CD4-positive, alpha-beta T cell treated with Interleukin-1 beta for 1 hour (primary cell): ENCODE results near the gene ZNFX1.
A peak's percentile ranks its signal among the peaks of the same experiment; 100 is the strongest.

Source experiments
- DNase-seq, 2 donors: peaks; one replicate each; pipeline ENCODE4 v3.0.0-alpha.2; 2020 to 2022

Gene ZNFX1

DNA sequence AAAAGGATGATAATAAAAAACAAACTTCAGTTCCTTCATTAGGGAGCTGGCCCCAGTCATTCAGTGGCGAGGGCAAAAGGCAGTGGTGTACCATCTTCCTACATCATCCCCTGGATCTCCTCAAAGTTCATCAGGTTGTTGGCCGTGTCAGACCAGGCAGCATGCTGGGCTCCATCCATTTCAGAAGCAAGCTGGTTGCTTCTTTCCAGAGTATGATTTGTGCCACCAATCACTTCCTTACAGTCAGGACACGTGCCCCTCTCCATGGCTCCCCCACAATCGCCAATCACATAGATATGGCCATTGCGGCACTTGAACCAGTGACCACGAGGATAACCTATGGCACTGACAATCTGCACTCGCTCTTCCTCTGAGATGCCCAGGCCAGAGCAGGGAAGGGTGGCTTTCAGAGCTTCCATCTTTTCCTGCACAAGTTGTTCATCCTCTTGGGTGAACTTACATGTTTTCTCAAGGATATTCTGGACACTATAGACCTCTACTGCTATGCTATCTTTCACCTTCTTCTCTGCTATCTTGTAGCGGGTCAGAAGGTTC is 30.6 kb downstream of the ZNFX1 start:
- DNase-seq, result no peak

DNA sequence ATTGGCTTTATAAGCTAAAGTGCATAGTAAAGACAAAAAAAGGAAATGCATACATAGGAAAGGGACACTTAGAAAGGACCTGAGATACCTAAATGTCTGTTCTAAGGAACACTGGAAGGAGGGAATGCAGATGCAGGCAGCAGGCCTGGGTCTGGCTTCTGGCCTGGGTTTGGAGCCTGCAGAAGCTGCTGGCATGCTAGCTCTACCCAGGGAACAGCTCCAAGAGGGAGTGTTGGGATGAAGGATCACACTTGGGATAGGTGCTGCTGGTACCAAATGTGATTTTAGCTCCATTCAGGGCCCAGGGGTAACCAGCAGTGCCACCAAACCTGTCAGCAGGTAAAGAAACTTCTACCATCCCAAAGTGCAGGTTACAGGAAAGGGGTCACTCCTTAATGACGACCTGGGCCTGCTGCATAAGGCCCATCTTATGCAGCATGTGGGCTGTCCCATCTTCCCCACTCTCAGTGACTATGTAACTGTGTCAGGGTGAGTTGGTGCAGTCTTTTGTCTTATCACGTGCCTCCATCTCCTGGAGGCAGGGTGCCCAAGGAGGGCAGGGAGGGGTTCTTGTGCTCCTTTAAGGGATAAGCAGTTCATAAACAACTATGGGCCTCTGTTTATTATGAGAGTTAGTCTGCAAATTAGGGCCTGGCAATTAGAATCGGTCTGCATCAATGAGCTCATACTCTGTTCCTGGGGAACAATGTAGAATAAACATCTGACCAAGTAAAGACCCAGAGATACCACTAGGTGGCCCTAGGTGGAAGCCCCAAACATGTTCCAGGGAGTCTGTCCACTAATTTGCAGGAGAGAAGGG is 31.7 kb downstream of the ZNFX1 start:
- peak; percentile 17 to 49 for DNase-seq

DNA sequence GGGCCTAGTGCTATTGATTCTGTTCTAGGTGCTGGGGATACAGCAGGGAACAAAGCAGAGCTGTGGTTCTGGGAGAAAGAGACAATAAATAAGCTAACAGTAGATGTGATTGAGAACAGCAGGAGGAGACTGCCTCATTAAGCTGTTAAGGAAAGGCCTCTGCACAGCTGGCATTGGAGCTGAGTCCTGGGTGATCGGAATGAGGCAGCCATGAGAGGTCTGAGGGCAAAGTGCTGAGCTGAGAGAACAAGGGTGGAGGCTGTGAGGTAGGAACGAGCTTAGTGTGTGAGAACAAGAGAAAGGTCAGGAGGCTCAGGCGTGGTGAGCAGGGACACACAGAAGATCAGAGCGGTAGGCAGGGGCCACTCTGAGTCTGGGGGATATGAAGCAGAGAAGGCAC is 40.3 kb downstream of the ZNFX1 start:
- no peak for DNase-seq

DNA sequence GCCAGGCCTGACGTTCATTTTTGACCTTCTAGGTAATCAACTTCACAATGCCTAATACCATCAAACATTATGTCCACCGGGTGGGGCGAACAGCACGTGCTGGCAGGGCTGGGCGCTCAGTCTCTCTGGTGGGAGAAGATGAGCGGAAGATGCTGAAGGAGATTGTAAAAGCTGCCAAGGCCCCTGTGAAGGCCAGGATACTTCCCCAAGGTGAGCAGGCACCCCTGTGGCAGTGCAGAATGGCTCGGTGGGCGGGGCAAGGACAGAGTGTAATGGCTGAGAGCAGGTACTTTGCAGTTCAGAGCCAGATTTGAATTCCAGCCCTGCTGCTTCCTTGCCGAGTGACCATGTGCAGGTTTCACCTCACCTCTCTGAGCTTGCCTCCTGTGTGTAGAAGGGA is 41.6 kb downstream of the ZNFX1 start:
- no peak for DNase-seq

DNA sequence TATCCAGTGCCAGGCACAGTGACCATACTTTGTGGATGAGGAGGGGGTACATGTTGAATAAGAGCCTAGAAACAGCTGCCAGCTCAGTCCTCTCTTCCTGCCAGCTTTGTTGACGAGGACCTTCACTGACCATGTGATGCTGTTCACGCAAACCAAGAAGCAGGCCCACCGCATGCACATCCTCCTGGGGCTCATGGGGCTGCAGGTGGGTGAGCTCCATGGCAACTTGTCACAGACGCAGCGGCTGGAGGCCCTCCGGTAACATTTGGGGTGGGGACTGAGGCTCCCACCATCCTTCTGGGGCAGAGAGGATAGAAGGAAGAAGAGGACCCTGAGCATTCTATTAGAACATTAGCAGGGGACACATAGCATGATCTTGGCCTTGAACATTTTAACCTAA is 43.0 kb downstream of the ZNFX1 start:
- no peak for DNase-seq

DNA sequence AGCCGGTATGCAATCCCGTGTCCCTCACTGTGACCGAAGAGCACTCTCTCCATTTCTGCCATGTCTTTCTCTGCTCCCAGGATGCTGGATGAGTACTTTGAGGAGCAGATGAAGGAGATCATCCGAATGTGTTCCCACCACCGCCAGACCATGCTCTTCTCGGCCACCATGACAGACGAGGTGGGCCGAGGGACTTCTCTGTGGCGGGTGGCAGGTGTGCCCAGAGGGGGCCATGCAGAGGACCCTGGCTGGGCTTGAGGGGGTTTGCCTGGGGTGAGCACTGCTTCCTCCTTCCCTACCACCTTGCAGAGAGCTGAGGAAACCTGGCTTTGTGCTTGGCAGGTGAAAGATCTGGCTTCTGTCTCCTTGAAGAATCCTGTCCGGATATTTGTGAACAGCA is 44.6 kb downstream of the ZNFX1 start:
- no peak for DNase-seq

DNA sequence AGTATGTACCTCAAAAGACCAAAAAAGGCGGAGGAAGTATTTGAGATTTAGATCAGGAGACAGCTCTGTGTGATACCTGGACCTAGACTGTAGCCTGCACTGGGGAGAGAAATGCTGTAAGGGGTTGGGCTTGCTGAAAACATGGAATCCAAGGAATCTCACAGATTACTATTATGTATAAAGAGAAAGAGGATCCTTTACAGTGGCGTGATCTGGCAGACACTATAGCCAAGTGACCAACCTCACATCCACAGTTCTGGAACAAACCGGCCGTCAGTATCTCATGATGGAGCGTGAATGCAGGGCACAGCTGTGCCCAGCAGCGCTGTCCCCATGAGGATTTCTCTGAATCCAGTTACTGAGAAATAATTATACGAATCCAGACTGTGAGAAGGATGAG is 46.4 kb downstream of the ZNFX1 start:
- DNase-seq, result no peak

DNA sequence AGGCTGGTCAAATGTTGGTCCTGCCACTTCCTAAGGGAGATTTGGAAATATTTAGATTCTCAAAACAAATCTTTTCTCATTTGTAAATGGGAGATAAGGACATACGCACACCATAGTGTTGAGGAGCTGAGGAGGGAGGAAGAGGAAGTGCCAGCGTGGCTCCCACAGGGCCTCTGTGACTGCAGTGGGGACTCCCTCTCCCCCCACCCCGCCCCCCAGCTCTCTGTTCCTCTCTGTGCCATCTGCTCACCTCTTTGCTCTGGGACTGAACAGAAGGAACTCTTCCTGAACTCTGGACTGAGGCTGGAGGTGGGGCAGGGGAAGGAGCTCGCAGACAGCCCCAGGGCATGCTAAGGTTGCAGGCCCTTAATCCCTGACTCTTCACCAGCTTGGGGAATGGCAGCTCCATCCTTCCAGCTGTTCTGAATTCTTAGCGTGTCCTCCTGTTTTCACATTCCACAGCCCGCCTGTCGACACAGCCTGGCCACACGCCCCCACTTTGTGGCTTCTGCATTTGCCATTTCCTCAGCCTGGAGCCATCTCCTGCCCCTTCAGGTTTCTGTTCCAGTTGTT is 47.2 kb downstream of the ZNFX1 start:
- DNase-seq, result peak in 1 of 2 donors; percentile 44

DNA sequence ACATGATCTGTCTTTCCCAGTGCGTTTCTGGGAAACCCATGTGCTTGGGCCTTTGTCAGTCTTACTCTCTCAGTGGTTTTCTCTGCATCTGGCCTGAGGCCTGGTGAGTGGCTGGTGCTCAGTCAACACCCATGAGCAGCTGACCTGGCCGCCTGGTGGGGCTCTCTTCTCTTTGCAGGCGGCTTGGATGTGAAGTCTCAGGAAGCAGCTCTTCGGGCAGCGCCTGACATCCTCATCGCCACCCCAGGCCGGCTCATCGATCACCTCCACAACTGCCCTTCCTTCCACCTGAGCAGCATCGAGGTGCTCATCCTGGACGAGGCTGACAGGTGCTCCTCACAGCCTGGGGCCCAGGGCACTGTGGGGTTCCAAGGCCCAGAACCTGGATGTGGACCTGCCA is 47.8 kb downstream of the ZNFX1 start:
- DNase-seq, result no peak

DNA sequence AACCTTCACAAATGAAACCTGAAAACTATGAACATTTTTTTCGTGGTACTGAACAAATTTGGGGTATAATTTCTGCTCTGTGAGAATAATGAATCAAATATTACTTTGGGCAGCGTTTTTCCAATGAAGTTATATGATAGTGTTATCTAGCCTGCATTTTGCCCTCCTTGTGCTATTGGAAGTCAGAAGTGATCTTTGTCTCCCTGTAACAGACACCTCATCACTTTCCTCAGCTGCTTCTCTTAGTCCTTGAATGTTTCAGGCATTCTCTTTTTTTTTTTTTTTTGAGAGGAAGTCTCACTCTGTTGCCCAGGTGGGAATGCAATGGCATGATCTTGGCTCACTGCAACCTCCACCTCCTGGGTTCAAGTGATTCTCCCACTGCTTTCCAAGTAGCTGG is 48.5 kb downstream of the ZNFX1 start:
- no peak for DNase-seq

DNA sequence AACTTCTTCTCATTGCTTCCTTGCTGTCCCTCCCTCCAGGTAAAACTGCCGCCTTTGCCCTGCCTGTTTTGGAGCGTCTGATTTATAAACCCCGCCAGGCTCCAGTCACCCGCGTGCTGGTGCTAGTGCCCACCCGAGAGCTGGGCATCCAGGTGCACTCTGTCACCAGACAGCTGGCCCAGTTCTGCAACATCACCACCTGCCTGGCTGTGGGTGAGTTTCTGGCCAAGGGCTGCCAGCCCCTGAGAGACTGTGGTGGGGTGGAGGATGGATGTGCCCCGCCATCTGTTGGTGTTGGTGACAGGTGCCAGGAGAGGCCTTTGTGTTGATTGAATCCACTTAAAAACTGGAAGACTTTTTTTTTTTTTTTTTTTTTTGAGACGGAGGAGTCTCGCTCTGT is 49.2 kb downstream of the ZNFX1 start:
- DNase-seq, result no peak

DNA sequence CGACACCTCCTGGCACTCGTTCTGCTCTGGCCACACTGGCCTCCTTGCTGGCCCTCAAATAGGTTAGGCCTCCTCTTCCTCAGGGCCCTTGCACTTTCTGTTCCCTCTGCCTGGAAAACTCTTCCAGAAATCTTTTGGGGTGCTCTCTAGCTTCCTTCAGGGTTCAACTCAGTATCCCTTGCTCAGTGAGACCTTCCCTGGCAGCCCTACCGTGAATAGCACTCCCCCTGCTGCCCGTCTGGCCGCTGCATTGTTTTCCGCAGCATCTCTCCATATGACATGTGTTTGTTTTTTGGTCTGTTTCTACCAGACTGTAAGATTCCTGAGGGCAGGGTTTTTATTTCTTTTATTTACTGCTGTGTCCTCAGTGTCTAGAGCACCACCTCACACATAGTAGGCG is 52.0 kb downstream of the ZNFX1 start:
- no peak for DNase-seq

DNA sequence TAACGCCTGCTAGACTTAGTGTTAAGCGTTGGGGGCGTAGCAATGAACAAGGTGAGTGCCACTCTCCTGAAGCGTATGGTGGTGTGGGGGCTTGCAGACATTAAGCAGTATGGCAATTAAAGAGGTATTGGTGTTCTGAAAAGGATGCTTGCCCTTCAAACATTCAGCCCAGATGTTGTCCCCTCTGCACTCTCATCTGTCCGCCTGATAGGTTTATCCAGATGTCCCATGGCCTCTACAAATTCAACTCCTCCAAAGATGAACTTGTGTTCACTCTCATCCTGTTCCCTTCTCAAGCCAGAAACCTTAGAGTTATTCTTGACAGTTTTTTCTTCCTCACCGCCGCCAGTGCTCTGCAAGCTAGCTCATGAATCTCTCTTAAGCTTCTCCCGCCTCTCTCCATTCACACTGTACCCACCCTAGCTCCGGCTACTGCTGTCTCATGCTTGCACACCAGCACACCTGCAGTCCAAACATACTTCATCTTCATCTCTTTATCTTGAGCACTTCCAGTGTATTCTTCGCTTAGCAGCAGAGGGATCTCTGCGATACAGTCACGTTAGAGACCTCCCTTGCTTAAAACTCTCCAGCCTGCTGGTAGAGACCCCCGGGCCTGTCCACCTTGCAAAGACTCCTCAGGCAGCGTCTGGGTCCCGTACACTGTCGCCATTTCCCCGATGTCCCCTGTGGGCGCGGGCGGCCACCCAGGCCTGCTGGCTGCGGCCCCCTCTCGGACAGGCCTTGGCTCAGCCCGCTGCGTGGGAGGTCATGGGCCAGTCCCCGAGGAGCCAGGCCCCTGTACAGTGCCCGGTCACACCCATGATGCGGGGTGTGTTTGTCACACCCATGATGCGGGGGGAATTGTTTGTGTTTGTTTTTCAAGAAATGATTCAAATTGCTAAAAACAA is 57.7 kb downstream of the ZNFX1 start:
- no peak for DNase-seq

DNA sequence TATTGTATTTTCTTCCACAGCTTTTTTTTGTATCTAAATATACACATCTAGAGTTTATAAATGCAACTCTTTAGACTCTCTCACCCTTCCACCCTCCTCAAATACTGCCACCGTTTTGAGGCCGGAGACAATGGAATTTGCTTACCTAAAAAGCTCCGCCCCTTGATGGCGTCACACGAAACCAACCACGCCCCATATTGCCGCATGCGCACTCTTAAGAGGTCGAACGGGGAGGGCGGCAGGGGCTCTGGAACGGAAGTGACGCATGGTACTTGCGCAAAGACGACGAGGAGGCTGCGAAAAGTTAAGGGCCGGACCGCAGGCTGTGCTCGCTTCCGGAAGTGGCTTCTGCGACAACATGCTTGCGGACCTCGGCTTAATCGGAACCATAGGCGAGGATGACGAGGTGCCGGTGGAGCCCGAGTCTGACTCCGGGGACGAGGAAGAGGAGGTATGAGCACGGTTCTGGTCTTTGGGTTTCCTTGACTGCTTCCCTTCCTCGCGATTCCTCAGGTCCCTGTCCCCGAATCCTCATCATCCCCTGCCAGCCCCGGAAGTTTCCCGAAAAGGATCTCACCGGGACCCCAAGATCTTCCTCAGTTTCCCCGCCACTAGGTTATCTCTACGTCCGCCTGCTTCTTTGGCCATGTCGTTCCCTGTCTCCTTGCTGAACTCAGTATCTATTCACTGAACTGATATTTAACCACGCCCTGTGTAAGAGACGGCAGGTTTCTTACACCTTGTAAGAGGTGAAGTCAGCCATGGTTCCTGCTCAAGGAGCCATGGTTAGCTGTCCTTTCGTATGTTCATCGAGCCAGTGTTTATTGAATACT is 58.5 kb downstream of the ZNFX1 start, which contains the start of gene DDX27:
TSS of gene DDX27 (plus strand) at position 326 of the 833 bp plus-strand sequence. CDS start at position 359, 33 bp downstream.
- peak; percentile 98 for DNase-seq

DNA sequence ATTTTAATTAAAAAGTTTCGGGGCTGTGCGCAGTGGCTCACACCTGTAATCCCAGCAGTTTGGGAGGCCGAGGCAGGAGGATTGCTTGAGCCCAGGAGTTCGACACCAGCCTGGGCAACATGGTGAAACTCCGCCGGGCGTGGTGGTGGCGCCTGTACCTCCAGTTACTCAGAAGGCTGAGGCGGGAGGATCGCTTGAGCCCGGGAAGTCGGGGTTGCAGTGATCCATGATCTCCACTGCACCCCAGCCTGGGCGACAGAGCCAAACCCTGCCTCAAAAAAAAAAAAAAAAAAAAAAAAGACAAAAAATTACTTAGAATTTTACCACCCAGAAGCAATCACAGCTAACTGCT is 59.1 kb downstream of the ZNFX1 start:
- DNase-seq, result peak in 1 of 2 donors; percentile 8

DNA sequence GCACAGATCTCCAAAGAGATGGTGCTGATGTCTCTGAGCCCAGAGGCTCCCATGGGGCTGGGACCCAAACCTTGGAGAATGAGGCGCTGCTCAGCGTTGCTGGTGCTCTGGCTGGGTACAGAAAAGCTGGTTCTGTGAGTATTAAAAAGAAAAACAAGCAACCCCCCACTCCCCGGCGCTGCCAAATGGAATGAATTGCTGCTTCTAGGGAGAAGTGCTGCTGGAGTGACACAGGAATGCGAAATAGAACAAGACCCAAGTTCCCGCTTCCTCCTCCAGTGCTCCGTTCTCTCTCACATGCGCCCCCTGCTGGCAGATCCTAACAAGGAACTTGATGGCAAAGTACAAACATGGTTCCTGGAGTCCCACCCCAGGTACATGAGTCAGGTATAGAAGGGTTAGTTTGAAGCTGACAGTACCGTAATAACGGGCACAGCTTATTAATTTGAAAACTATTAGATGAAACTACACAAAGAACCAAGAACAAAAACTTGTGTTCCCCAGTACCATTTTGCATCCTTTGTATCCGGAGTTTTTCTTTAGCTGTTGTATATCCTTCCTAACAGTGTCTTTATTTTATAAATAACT is 60.8 kb downstream of the ZNFX1 start:
- peak; percentile 86 to 90 for DNase-seq

DNA sequence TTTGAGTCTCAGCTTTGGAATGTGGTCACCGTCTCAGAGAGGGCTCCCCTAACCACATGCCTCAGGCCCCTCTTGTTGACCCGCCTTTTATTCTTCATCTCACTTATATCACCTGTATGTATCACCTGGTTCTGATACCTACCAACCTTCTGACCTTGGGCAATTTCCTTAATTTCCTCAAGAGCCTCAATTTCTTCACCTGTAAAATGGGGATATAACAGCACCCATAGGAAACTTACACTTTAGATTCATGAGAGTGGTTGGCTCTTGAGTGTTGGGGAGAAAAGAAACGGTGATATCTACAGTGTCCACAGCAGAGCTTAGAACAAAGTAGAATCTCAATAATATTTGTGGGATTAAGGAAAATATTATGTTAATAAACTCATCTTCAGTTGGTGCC is 62.6 kb downstream of the ZNFX1 start:
- no peak for DNase-seq

DNA sequence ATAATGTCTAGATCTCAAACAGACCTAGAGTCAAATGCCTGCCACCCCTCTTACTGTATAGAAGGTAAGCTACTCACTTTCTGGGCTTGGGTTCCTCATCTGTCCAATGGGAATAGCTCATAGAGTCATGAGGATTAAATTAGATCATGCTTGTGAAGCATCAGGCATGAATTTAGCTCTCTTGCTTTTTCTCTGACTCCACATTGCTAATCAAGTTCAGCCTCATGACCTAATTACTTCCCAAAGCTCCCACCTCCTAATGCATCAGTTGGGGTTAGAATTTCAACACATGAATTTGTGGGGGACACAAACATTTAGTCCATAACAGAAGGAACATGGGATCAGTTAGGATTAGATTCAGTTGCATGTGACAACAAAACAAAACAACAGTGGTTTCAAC is 63.3 kb downstream of the ZNFX1 start:
- no peak for DNase-seq

DNA sequence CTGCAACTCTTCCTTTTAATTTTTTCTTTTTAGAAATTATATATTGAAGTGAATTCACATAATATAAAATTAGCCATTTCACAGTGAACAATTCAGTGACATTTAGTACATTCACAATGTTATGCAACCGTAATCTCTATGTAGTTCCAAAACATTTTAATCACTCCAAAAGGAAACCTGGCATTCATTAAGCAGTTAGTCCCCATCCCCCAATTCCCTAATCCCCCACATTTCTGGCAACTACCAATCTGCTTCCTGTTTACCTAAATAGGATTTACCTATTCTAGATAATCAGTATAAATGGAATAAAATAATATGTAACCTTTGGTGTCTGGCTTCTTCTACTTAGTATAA is 67.1 kb downstream of the ZNFX1 start:
- DNase-seq, result no peak

DNA sequence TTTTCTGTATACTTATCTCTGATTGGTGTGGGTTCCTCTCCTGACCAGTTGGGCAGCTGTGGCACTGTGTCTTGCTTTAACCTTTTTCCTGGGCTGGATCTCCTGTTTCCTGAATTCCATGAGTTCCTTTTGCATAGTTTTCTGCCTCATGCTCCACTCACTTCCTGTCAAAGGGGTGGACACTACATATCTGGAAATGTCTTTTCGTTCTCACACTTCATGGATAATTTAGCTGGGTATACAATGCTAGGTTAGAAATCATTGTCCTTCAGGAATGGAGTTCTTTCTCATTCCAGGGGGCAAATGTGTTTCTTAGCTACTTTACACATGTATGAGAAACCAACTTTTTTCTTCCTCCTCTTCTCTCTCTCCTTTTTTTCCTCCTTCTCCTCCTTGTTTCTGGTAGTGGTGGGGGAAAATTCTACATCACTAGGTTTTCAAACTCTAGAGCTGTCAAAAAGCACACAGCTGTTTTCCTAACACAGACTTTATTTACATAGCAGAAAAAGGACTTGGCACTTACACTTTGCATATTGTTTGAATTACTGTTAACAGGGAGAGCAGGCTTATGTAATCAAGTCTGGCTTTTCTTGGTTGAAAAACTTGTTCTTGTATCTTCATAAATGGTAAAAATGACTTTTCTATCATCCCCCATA is 67.6 kb downstream of the ZNFX1 start:
- DNase-seq, result no peak

DNA sequence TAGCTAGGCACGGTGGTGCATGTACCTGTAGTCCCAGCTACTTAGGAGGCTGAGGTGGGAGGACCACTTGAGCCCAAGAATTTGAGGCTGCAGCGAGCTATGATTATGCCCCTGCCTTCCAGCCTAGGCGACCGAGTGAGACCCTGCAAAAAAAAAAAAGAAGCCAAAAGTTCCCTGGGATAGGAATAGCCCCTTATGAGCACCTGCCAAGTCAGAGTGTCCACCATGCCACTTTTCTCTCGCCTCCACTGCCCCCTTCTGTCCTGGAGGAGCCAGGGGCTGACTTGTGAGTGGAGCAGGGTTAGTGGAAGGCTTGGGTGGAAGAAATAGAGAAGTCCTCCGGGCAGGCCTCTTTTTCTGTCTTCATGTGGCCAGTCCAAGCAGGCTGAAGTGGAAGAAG is 70.8 kb downstream of the ZNFX1 start:
- no peak for DNase-seq

DNA sequence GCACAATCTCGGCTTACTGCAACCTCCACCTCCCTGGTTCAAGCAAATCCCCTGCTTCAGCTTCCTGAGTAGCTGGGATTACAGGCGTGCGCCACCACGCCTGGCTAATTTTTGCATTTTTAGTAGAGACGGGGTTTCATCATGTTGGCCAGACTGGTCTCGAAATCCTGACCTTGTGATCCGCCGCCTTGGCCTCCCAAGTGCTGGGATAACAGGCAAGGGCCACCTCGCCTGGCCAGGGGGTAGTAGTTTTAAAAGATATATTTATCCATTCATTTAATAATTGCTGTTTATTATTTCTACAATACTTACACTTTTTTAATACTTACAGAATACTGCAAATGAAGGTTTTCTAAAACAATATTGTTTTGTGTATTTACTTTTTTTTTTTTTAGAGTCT is 74.1 kb downstream of the ZNFX1 start:
- no peak for DNase-seq
